HCT116 (cell line): ENCODE measurements around the gene MOSPD3. TPM values are rescaled to one million over a fixed set of nuclear protein-coding genes. Genes with fewer than 3 reads are reported as not detected.

Source experiments
- ATAC-seq: fragments of 200-7000 bp; cut with Tn5 transposase; 2 replicates; pipeline ENCODE4 v1.9.1; 2020; ENCODE audit warnings: mild to moderate bottlenecking, moderate library complexity
- BruUV-seq: library from RNA; stranded (reverse); fragments of 400-500 nt; replicated peaks from 2 replicates; lab custom pipeline; 2021; lab: Mats Ljungman, UMichigan
- CTCF ChIA-PET: fragments of 300-600 bp; sonication (Branson Sonifier 250); formaldehyde crosslinking; loops from one replicate; lab custom pipeline; 2021; ENCODE audit warnings: antibody characterized with exemption; lab: Charles Lee
- POLR2A ChIA-PET: fragments of 300-600, 350-600 bp; sonication (Branson Sonifier 250); formaldehyde crosslinking; loops from one replicate; lab custom pipeline; 2021; ENCODE audit warnings: antibody characterized with exemption; lab: Charles Lee
- RAD21 ChIA-PET, 2 experiments: fragments of 300-600 bp; sonication (Branson Sonifier 250); formaldehyde crosslinking; loops; one replicate each; lab custom pipeline; 2023; ENCODE audit warnings: low total read pairs in 2 of 2; ENCODE audit not compliant: uncharacterized antibody in 2 of 2, unreplicated experiment in 2 of 2, low non-redundant PET in 1 of 2; lab: Charles Lee
- DNase-seq: peaks from one replicate; pipeline ENCODE4 v3.0.0-alpha.2; 2010; ENCODE audit warnings: low read depth, low spot score
- H2AFZ ChIP-seq: fragments of 200-600 bp; shearing (Covaris generic), sonication (generic); 2 replicates; pipeline ENCODE4 v1.6.1; 2017; ENCODE audit warnings: low read depth, mixed run types, mixed read lengths, antibody characterized with exemption, low read length; ENCODE audit not compliant: poor library complexity, severe bottlenecking
- H3K27ac ChIP-seq: 2 replicates; pipeline ENCODE4 v1.5.1; 2012; ENCODE audit warnings: low read depth, low read length
- H3K27me3 ChIP-seq: fragments of 200-600 bp; sonication (generic); 2 replicates; pipeline ENCODE4 v1.6.1; 2016; ENCODE audit warnings: mixed run types, low read length, mixed read lengths; ENCODE audit not compliant: insufficient read depth
- H3K36me3 ChIP-seq, 2 experiments: fragments of 200-500 bp in 1 of 2; fragments of 200-600 bp in 1 of 2; sonication (Bioruptor generic) in 1 of 2; sonication (generic) in 1 of 2; 2 replicates each; pipeline versions ENCODE4 v1.5.1 to v1.6.1; 2014 to 2016; ENCODE audit warnings: low read length in 2 of 2, inconsistent platforms in 1 of 2, mixed read lengths in 1 of 2, mixed run types in 1 of 2; ENCODE audit not compliant: insufficient read depth in 2 of 2, control insufficient read depth in 1 of 2
- H3K4me1 ChIP-seq, 2 experiments: fragments of 200-600 bp in 1 of 2; sonication (generic) in 1 of 2; 2 replicates each; pipeline versions ENCODE4 v1.5.1 to v1.6.1; 2012 to 2017; ENCODE audit warnings: low read length in 2 of 2, inconsistent platforms in 1 of 2, mild to moderate bottlenecking in 1 of 2, mixed read lengths in 1 of 2, mixed run types in 1 of 2, moderate library complexity in 1 of 2; ENCODE audit not compliant: insufficient read depth in 2 of 2, control insufficient read depth in 1 of 2
- H3K4me2 ChIP-seq: fragments of 200-600 bp; sonication (generic); 2 replicates; pipeline ENCODE4 v1.6.1; 2017; ENCODE audit warnings: mixed run types, low read length, mixed read lengths
- H3K4me3 ChIP-seq, 2 experiments: fragments of 200-600 bp in 1 of 2; sonication (generic) in 1 of 2; replicated peaks in 1 of 2; 2 replicates each; pipeline ENCODE4 v1.5.1; 2011 to 2016; ENCODE audit warnings: low read length in 2 of 2, control low read depth in 1 of 2, low read depth in 1 of 2, mild to moderate bottlenecking in 1 of 2, mixed read lengths in 1 of 2, mixed run types in 1 of 2
- H3K79me2 ChIP-seq: fragments of 200-600 bp; sonication (generic); 2 replicates; pipeline ENCODE4 v1.6.1; 2017; ENCODE audit warnings: mild to moderate bottlenecking, mixed run types, low read length, moderate library complexity, mixed read lengths; ENCODE audit not compliant: insufficient read depth
- H3K9ac ChIP-seq: fragments of 200-600 bp; sonication (generic); 2 replicates; pipeline ENCODE4 v1.6.1; 2016; ENCODE audit warnings: low read length, mixed read lengths
- H3K9me2 ChIP-seq: fragments of 200-600 bp; sonication (generic), shearing (Covaris generic); 2 replicates; pipeline ENCODE4 v1.6.1; 2017; ENCODE audit warnings: mixed run types, mild to moderate bottlenecking, moderate library complexity; ENCODE audit not compliant: insufficient read depth
- H3K9me3 ChIP-seq, 2 experiments: fragments of 200-500 bp in 1 of 2; fragments of 200-600 bp in 1 of 2; sonication (Bioruptor generic) in 1 of 2; sonication (generic) in 1 of 2; 2 replicates each; pipeline ENCODE4 v1.6.1; 2014 to 2017; ENCODE audit warnings: low read length in 2 of 2, mixed read lengths in 2 of 2, inconsistent platforms in 1 of 2, low read depth in 1 of 2, mild to moderate bottlenecking in 1 of 2, mixed run types in 1 of 2, moderate library complexity in 1 of 2; ENCODE audit not compliant: control insufficient read depth in 1 of 2, insufficient read depth in 1 of 2
- H4K20me1 ChIP-seq: fragments of 200-600 bp; sonication (generic), shearing (Covaris generic); 2 replicates; pipeline ENCODE4 v1.6.1; 2017; ENCODE audit warnings: mixed run types, mild to moderate bottlenecking, moderate library complexity; ENCODE audit not compliant: insufficient read depth
- CBX3 ChIP-seq: IDR thresholded peaks from 2 replicates; pipeline ENCODE4 v1.6.1; 2012; ENCODE audit warnings: low read depth
- CEBPB ChIP-seq: IDR thresholded peaks from 2 replicates; pipeline ENCODE4 v1.6.1; 2012; ENCODE audit warnings: low read depth
- CTCF ChIP-seq, 3 experiments: fragments of 200-600 bp in 1 of 3; sonication (generic) in 1 of 3; IDR thresholded peaks in 2 of 3; conservative IDR thresholded peaks in 1 of 3; 2 replicates each; pipeline ENCODE4 v1.5.1; 2012 to 2017; ENCODE audit warnings: low read depth in 2 of 3, low read length in 2 of 3, antibody characterized with exemption in 1 of 3, borderline replicate concordance in 1 of 3, control low read depth in 1 of 3, mild to moderate bottlenecking in 1 of 3, mixed read lengths in 1 of 3, mixed run types in 1 of 3, moderate library complexity in 1 of 3; ENCODE audit not compliant: insufficient read depth in 1 of 3
- EGR1 ChIP-seq: IDR thresholded peaks from 2 replicates; pipeline ENCODE4 v1.6.1; 2012; ENCODE audit warnings: low read depth
- EZH2phosphoT487 ChIP-seq: fragments of 200-600 bp; IDR thresholded peaks from 2 replicates; pipeline ENCODE4 v1.6.1; 2018; ENCODE audit warnings: antibody characterized with exemption, borderline replicate concordance
- POLR2A ChIP-seq: IDR thresholded peaks from 2 replicates; pipeline ENCODE4 v1.7.0; 2011; ENCODE audit warnings: borderline replicate concordance; ENCODE audit not compliant: insufficient read depth, insufficient read length; ENCODE audit errors: extremely low read depth
- RAD21 ChIP-seq: IDR thresholded peaks from 2 replicates; pipeline ENCODE4 v1.6.1; 2012; ENCODE audit warnings: low read depth, mild to moderate bottlenecking
- SRF ChIP-seq: IDR thresholded peaks from 2 replicates; pipeline ENCODE4 v1.6.1; 2012; ENCODE audit warnings: low read depth
- intact Hi-C: fragments of 100-400 bp; cut with micrococcal nuclease; formaldehyde crosslinking; loops from 2 replicates; pipeline ENCODE4 v1.10.0; 2022
- total RNA-seq: library from RNA; stranded (reverse); gene quantifications from one replicate; pipeline ENCODE4 v1.2.1, GENCODE V29; 2021; ENCODE audit not compliant: unreplicated experiment
- TF ChIP-seq, protein P1 (sequence below): IDR thresholded peaks from 2 replicates; pipeline ENCODE4 v1.6.1; 2012
- TF ChIP-seq, protein P2 (sequence below): IDR thresholded peaks from 2 replicates; pipeline ENCODE4 v1.6.1; 2012
- TF ChIP-seq, protein P3 (sequence below): IDR thresholded peaks from 2 replicates; pipeline ENCODE4 v1.6.1; 2012; ENCODE audit warnings: low read depth

MOSPD3 gene
- total RNA-seq, 1 experiment from 2014 or later: 32.8 TPM

GRCh38 chr7:100649826-100650565 is 37.7 kb downstream of the MOSPD3 start:
- Histone ChIP-seq H3K4me1 (no peaks in the 10 kb centered on the region), H3K4me2 (no peak overlapping the region)
- TF ChIP-seq RAD21: no peak
- TF ChIP-seq, all 23 proteins: peak for 0
- no peak overlapping the region for H3K9ac ChIP-seq
- no peak for DNase-seq
- intact Hi-C loops: no loop called here
- no peaks in the 10 kb centered on the region for H3K27me3 ChIP-seq
- no peaks in the 10 kb centered on the region for H3K9me2 ChIP-seq
- no peaks in the 10 kb centered on the region for H4K20me1 ChIP-seq
- no peaks in the 10 kb centered on the region for H3K9me3 ChIP-seq
- no TSS peak for BruUV-seq
- no peaks in the 10 kb centered on the region for H3K36me3 ChIP-seq
- H3K79me2 ChIP-seq: no peaks in the 10 kb centered on the region
- no peak overlapping the region for H3K4me3 ChIP-seq
- H2AFZ ChIP-seq: no peak overlapping the region
- POLR2A ChIA-PET: no interaction called here
- no peak for ATAC-seq
- CTCF ChIA-PET: no interaction called here
- H3K27ac ChIP-seq: no peak overlapping the region
- RAD21 ChIA-PET: no interaction called here

GRCh38 chr7:100654908-100655831 is 42.8 kb downstream of the MOSPD3 start:
- ChIA-PET RAD21 (no interaction called here), POLR2A (no interaction called here), CTCF (no interaction called here)
- DNase-seq (no peak), ATAC-seq (no peak)
- Histone ChIP-seq H3K4me1 (no peaks in the 10 kb centered on the region), H3K4me2 (no peak overlapping the region), H2AFZ (no peak overlapping the region), H3K9ac (no peak overlapping the region), H3K9me3 (no peaks in the 10 kb centered on the region), H3K27ac (no peak overlapping the region), H3K9me2 (no peaks in the 10 kb centered on the region), H3K27me3 (no peaks in the 10 kb centered on the region), H3K36me3 (no peaks in the 10 kb centered on the region), H3K4me3 (no peak overlapping the region), H4K20me1 (no peaks in the 10 kb centered on the region), H3K79me2 (no peaks in the 10 kb centered on the region)
- intact Hi-C loops: no loop called here
- no TSS peak for BruUV-seq
- TF ChIP-seq, protein P1, sequence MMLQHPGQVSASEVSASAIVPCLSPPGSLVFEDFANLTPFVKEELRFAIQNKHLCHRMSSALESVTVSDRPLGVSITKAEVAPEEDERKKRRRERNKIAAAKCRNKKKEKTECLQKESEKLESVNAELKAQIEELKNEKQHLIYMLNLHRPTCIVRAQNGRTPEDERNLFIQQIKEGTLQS: no peak
- TF ChIP-seq EZH2phosphoT487 (no peak), EGR1 (no peak), POLR2A (no peak), SRF (no peak), CEBPB (no peak), CTCF (IDR thresholded peaks at IDR 0.05 in 2 of 3, conservative IDR thresholded peaks at IDR 0.05 in 1 of 3; ENCODE audit: borderline replicate concordance in 1 of 3, insufficient read depth in 1 of 3, low read depth in 2 of 3, low read length in 2 of 3) (no peak), CBX3 (no peak)
- TF ChIP-seq, protein P2, sequence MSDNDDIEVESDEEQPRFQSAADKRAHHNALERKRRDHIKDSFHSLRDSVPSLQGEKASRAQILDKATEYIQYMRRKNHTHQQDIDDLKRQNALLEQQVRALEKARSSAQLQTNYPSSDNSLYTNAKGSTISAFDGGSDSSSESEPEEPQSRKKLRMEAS: no peak
- TF ChIP-seq, protein P3, sequence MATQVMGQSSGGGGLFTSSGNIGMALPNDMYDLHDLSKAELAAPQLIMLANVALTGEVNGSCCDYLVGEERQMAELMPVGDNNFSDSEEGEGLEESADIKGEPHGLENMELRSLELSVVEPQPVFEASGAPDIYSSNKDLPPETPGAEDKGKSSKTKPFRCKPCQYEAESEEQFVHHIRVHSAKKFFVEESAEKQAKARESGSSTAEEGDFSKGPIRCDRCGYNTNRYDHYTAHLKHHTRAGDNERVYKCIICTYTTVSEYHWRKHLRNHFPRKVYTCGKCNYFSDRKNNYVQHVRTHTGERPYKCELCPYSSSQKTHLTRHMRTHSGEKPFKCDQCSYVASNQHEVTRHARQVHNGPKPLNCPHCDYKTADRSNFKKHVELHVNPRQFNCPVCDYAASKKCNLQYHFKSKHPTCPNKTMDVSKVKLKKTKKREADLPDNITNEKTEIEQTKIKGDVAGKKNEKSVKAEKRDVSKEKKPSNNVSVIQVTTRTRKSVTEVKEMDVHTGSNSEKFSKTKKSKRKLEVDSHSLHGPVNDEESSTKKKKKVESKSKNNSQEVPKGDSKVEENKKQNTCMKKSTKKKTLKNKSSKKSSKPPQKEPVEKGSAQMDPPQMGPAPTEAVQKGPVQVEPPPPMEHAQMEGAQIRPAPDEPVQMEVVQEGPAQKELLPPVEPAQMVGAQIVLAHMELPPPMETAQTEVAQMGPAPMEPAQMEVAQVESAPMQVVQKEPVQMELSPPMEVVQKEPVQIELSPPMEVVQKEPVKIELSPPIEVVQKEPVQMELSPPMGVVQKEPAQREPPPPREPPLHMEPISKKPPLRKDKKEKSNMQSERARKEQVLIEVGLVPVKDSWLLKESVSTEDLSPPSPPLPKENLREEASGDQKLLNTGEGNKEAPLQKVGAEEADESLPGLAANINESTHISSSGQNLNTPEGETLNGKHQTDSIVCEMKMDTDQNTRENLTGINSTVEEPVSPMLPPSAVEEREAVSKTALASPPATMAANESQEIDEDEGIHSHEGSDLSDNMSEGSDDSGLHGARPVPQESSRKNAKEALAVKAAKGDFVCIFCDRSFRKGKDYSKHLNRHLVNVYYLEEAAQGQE: no peak
